GM23248 (cell line): ENCODE results near the gene DENND2A.

Source experiments
- EZH2 ChIP-seq: fragments of 200-600 bp; sonication (generic); IDR thresholded peaks from 2 replicates; pipeline ENCODE4 v1.6.1; 2018; ENCODE audit warnings: antibody characterized with exemption, mild to moderate bottlenecking; ENCODE audit not compliant: insufficient read depth, poor library complexity, severe bottlenecking
- EZH2phosphoT487 ChIP-seq: fragments of 200-600 bp; sonication (generic); IDR thresholded peaks from 2 replicates; pipeline ENCODE4 v1.6.1; 2018; ENCODE audit warnings: antibody characterized with exemption, moderate library complexity, mild to moderate bottlenecking, low read depth; ENCODE audit not compliant: insufficient read depth

- no peak for TF ChIP-seq EZH2
- TF ChIP-seq EZH2phosphoT487, result no peak
Observed at GRCh38 chr7:140568021-140568813, 72.4 kb downstream of the DENND2A start.
